Osteoblast (primary cell): Measurements from ENCODE around the gene TACR2. TPM values are rescaled to one million over a fixed set of nuclear protein-coding genes. Genes with fewer than 3 reads are reported as not detected.

Experiments
- DNase-seq: peaks from one replicate; pipeline ENCODE4 v3.0.0; 2011; ENCODE audit warnings: low spot score, mixed read lengths; ENCODE audit not compliant: insufficient read length; ENCODE audit errors: missing footprints
- H2AFZ ChIP-seq: 2 replicates; pipeline ENCODE4 v1.6.0; 2011; ENCODE audit warnings: mild to moderate bottlenecking, low read length
- H3K27ac ChIP-seq: 2 replicates; pipeline ENCODE4 v1.5.1; 2011; ENCODE audit warnings: mild to moderate bottlenecking, low read depth, low read length, moderate library complexity
- H3K27me3 ChIP-seq: 2 replicates; pipeline ENCODE4 v1.6.0; 2012; ENCODE audit warnings: mild to moderate bottlenecking, control low read depth, inconsistent platforms, low read length, moderate library complexity; ENCODE audit not compliant: insufficient read depth
- H3K36me3 ChIP-seq: 2 replicates; pipeline ENCODE4 v1.5.1; 2011; ENCODE audit warnings: mild to moderate bottlenecking, low read length, control low read depth, moderate library complexity; ENCODE audit not compliant: insufficient read depth
- H3K4me1 ChIP-seq: 2 replicates; pipeline ENCODE4 v1.5.1; 2011; ENCODE audit warnings: mild to moderate bottlenecking, low read length, control low read depth, moderate library complexity; ENCODE audit not compliant: insufficient read depth
- H3K4me2 ChIP-seq: 2 replicates; pipeline ENCODE4 v1.6.0; 2011; ENCODE audit warnings: mild to moderate bottlenecking, low read length; ENCODE audit not compliant: insufficient read depth
- H3K4me3 ChIP-seq: fragments of 200-600 bp; sonication (generic); 3 replicates; pipeline ENCODE4 v1.5.1; 2012; ENCODE audit warnings: mild to moderate bottlenecking, low read length, inconsistent platforms; ENCODE audit not compliant: insufficient read depth
- H3K79me2 ChIP-seq: 2 replicates; pipeline ENCODE4 v1.6.0; 2012; ENCODE audit warnings: mild to moderate bottlenecking, low read length, control low read depth, inconsistent platforms; ENCODE audit not compliant: insufficient read depth
- H3K9me3 ChIP-seq: 2 replicates; pipeline ENCODE4 v1.5.1; 2011; ENCODE audit warnings: low read depth, low read length, control low read depth
- H4K20me1 ChIP-seq: 2 replicates; pipeline ENCODE4 v1.6.0; 2012; ENCODE audit warnings: mild to moderate bottlenecking, low read length, control low read depth; ENCODE audit not compliant: insufficient read depth
- total RNA-seq: library from RNA; depleted of rRNA; stranded (reverse); fragments of >200 nt; gene quantifications from 2 replicates; pipeline ENCODE4 v1.2.3, GENCODE V29; 2012
- TF ChIP-seq, protein P1 (sequence below): IDR thresholded peaks from 2 replicates; pipeline ENCODE4 v1.5.1; 2011; ENCODE audit warnings: mild to moderate bottlenecking, low read depth, low read length, moderate library complexity; ENCODE audit errors: extremely low read depth

TACR2 gene
- total RNA-seq, 1 donor, result 0.36 TPM

DNA sequence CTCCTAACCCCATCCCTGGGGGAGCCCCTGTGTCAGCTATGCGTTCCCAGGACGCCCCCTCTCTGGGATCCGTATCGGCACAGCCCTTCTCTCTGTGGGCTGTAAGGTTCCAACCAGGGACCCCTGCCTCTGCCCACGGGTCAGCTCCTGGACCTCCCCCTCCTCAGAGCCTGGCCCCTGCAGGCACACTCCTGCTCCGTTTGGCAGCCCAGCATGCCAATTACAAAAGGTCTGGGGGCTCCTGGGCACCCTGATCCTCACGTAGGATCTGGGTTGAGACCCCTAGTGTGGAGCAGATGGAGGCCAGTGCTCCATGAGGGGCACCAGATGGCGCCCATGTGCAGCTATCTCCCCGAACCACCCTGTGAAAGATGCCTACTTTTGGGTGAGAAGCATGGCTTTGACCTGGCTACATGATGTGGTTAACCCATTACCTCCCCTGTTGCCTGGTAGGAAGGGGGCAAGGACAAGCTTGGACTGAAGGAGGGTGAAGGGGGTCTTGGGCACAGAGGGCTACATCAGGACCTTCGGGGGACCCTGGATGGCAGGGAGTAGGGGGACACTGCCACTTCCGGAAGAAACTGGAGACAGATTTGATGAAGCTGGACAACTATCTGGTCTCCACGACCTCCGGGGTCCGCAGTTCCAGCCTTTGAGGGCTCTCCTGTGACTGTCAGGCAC, 9.0 kb downstream of the TACR2 start:
- Histone ChIP-seq H4K20me1 (no peaks in the 10 kb centered on the region), H2AFZ (no peak overlapping the region), H3K27ac (no peak overlapping the region), H3K27me3 (no peaks in the 10 kb centered on the region), H3K4me3 (peak overlapping the region; percentile 53), H3K4me2 (peak overlapping the region; percentile 73), H3K9me3 (no peaks in the 10 kb centered on the region), H3K4me1 (peaks cover 41% of the 10 kb centered on the region), H3K79me2 (no peaks in the 10 kb centered on the region), H3K36me3 (peaks cover 10% of the 10 kb centered on the region)
- DNase-seq, result no peak
- TF ChIP-seq, protein P1, sequence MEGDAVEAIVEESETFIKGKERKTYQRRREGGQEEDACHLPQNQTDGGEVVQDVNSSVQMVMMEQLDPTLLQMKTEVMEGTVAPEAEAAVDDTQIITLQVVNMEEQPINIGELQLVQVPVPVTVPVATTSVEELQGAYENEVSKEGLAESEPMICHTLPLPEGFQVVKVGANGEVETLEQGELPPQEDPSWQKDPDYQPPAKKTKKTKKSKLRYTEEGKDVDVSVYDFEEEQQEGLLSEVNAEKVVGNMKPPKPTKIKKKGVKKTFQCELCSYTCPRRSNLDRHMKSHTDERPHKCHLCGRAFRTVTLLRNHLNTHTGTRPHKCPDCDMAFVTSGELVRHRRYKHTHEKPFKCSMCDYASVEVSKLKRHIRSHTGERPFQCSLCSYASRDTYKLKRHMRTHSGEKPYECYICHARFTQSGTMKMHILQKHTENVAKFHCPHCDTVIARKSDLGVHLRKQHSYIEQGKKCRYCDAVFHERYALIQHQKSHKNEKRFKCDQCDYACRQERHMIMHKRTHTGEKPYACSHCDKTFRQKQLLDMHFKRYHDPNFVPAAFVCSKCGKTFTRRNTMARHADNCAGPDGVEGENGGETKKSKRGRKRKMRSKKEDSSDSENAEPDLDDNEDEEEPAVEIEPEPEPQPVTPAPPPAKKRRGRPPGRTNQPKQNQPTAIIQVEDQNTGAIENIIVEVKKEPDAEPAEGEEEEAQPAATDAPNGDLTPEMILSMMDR, result peak; percentile 38

DNA sequence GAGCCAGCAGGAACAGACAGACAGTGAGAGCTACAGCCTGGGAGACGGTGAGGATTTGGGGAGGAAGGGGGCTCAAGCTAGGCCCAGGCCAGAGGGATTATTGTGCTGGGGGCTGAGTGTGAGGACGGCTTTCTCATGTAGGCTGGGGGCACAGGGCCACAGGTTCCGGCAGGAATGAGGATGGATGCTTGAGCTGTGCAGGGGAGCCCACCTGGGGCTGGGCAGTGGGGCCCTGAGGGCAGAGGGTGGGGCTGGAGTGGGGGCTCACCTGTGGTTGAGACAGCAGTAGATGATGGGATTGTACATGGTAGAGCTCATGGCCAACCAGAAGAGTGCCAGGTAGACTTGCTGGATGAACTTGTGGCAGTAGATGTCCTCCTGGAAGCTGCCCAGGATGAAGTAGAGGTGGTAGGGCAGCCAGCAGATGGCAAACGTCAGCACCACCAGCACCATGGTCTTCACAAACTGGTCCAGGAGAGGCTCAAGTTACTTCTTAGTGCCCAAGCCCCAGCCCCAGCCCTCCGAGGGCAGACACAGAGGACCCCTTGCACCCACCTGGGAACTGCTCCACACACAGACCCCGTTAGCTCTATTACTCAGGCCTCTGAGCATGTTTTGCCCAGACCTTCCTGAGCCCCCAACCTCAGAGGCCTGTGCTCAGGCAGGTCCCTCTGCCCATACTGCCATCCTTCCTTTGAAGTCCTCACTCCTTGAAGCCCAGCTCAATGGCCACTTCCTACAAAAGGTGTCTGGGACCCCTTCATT, 9.7 kb downstream of the TACR2 start:
- Histone ChIP-seq H3K36me3 (peaks cover 14% of the 10 kb centered on the region), H3K27ac (no peak overlapping the region), H2AFZ (no peak overlapping the region), H3K9me3 (no peaks in the 10 kb centered on the region), H3K79me2 (no peaks in the 10 kb centered on the region), H3K4me1 (peaks cover 43% of the 10 kb centered on the region), H3K4me3 (no peak overlapping the region), H3K4me2 (no peak overlapping the region), H4K20me1 (no peaks in the 10 kb centered on the region), H3K27me3 (no peaks in the 10 kb centered on the region)
- DNase-seq, result no peak
- TF ChIP-seq, protein P1, result no peak

DNA sequence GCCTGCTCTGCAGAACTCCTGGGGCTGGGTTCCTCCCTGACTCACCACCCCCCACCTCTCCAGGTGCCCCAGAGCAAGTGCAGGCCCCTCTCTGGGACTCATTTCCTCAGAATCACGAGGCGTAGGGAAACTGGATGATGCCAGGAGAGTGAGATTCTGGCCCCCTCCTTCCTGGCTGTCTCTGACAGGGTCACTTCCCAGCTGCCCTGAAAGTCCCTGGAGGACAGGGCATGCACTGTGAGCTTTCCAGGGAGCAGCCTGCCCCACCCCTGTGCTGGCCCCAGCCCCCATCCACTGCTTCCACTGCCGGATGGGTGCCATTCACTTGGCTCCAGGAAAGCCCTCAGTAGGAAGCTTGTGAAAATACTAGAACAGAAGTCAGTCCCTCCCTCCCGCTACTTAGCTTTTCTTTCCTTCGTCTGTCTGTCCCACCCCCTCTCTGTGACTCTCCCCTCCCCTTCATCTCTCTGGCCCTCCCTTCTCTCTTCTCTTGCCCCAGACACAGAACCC, 10.4 kb downstream of the TACR2 start:
- DNase-seq, result no peak
- no peaks in the 10 kb centered on the region for H3K9me3 ChIP-seq
- H3K4me1 ChIP-seq, result peaks cover 43% of the 10 kb centered on the region
- TF ChIP-seq, protein P1, result no peak
- peaks cover 16% of the 10 kb centered on the region for H3K36me3 ChIP-seq
- H3K4me2 ChIP-seq, result no peak overlapping the region
- H3K27ac ChIP-seq, result no peak overlapping the region
- no peaks in the 10 kb centered on the region for H3K27me3 ChIP-seq
- H4K20me1 ChIP-seq, result no peaks in the 10 kb centered on the region
- no peak overlapping the region for H3K4me3 ChIP-seq
- no peaks in the 10 kb centered on the region for H3K79me2 ChIP-seq
- H2AFZ ChIP-seq, result no peak overlapping the region

DNA sequence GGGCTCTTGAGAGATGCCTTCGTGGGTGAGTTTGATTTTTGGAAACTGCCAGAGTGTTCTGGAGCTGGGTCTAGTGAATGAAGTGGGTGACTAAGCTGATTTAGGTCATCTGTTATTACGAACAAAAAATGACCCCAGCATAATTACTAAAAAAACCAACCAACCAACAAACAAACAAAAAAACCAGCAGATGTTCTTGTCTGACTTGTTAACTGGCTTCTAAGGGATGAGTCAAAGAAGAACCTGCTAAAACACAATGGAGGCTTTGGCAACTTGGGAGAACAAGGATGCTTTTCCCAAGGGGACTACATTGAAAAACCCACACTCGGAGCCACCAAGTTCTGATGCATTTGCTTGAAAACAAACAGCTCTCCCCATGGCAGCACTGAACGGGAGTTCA, 11.5 kb downstream of the TACR2 start:
- Histone ChIP-seq H3K27ac (peak overlapping the region; percentile 28), H3K9me3 (no peaks in the 10 kb centered on the region), H3K4me1 (peaks cover 43% of the 10 kb centered on the region), H3K27me3 (no peaks in the 10 kb centered on the region), H3K79me2 (no peaks in the 10 kb centered on the region), H3K4me3 (no peak overlapping the region), H4K20me1 (no peaks in the 10 kb centered on the region), H3K4me2 (no peak overlapping the region), H3K36me3 (peaks cover 26% of the 10 kb centered on the region), H2AFZ (no peak overlapping the region)
- TF ChIP-seq, protein P1, result no peak
- no peak for DNase-seq
